Right renal cortex interstitium (tissue), 3 donors: ENCODE results near the gene NCAM2. TPM values are rescaled to one million over a fixed set of nuclear protein-coding genes. Genes with fewer than 3 reads are reported as not detected.

ENCODE experiments used
- DNase-seq, 3 donors: peaks; one replicate each; pipeline ENCODE4 v3.0.0-alpha.2; 2013; ENCODE audit warnings: low read depth in 3 of 3, low spot score in 2 of 3
- polyA plus RNA-seq, 3 donors: library from polyadenylated mRNA; unstranded; fragments of 120-200 nt; gene quantifications; one replicate each; pipeline ENCODE4 v1.2.1, GENCODE V29; 2013; ENCODE audit not compliant: insufficient read length in 3 of 3

The NCAM2 gene
- polyA plus RNA-seq, 3 donors, result 7.6 to 16.4 (median 12.6) TPM

DNA sequence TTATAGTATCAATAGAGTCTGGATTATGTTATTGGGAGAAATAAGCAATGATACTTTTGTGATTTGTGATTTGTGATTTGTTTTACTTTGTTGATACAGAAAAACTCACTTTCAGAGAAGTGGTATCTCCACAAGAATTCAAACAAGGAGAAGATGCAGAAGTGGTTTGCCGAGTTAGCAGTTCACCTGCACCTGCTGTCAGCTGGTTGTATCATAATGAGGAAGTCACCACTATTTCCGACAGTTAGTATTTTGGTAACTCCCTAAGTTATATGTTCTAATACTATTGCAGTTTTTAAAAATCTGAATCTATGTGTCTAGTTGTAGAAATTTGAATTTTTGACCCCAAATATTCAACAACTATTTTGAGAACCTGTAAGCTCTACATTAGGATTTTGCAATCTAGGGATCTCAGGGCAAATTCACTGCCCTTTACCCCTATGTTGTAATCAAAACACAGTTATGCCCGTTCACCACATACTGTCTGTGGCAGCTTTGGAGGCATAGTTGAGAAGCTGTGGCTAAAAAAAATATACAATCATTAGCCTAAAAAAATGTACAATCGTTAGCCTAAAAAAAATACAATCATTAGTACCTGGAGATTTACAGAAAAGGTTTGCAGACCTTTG is 288.1 kb downstream of the NCAM2 start:
- DNase-seq, result no peak

- DNase-seq, result no peak
These were observed 292.5 kb downstream of the NCAM2 start for GRCh38 chr21:21290751-21291150.

DNA sequence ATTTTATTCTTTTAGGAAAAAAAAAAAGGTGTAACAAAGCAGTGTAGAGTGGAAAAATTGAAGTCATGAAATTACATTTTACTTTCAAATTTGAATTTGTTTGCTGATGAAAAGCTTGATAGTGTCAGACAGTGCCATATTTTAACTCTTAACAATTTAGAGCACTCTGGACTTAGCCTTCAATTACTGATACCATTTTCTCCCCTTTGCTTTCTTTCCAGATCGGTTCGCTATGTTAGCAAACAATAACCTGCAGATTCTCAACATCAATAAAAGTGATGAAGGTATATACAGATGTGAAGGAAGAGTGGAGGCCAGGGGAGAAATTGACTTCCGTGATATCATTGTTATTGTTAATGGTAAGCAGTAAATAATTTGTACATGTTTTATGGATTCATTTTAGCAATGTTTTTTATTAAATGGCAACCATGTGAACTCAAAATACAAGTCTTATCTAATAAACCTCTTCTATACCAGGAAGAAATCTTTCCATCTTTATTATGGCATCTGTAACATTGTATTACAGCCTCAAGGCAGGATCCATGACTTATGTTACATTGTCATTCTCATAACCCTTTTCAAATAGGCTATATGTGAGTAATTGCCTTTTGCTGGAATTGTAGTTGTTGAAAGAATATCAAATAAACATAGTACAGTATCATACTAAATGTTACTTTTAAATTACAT is 293.8 kb downstream of the NCAM2 start:
- DNase-seq, result no peak

GRCh38 chr21:21295303-21295702 is 297.1 kb downstream of the NCAM2 start:
- DNase-seq, result no peak

- no peak for DNase-seq
These were observed 299.0 kb downstream of the NCAM2 start for GRCh38 chr21:21297211-21297610.

- DNase-seq, result no peak
These were observed 302.8 kb downstream of the NCAM2 start for GRCh38 chr21:21301013-21301412.

- DNase-seq, result no peak
These were observed 311.3 kb downstream of the NCAM2 start for GRCh38 chr21:21309510-21309909.

DNA sequence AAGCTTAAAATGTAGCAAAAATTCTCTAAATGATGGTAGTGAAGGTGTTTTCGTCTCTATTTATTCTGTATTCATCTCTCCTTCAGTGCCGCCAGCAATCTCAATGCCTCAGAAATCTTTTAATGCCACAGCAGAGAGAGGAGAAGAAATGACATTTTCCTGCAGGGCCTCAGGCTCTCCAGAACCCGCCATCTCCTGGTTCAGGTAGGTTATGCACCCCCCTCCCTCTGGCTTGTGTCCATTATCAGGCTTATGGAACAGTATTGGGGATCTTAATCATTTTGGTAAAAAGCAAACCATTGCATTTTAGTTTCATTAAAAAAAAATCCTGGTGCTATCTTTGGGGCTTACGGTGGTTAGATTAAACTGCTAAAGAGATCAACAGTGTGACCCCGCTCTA is 326.1 kb downstream of the NCAM2 start:
- DNase-seq, result no peak

GRCh38 chr21:21332492-21332891 is 334.3 kb downstream of the NCAM2 start:
- DNase-seq, result no peak

GRCh38 chr21:21341041-21341440 is 342.8 kb downstream of the NCAM2 start:
- DNase-seq, result no peak

DNA sequence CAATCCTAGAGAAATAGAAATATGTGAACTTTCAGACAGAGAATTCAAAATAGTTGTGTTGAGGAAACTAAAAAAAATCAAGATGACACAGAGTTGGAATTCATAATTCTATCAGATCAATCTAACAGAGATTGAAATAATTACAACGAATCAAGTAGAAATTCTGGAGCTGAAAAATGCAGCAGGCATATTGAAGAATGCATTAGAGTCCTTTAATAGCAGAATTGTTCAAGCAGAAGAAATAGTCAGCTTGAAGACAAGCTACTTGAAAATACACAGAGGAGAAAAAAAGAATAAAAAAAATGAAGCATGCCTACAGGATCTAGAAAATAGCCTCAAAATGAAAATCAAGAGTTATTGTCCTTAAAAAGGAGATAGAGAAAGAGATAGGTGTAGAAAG is 347.1 kb downstream of the NCAM2 start:
- DNase-seq, result no peak

GRCh38 chr21:21345872-21346271 is 347.7 kb downstream of the NCAM2 start:
- DNase-seq, result no peak

DNA sequence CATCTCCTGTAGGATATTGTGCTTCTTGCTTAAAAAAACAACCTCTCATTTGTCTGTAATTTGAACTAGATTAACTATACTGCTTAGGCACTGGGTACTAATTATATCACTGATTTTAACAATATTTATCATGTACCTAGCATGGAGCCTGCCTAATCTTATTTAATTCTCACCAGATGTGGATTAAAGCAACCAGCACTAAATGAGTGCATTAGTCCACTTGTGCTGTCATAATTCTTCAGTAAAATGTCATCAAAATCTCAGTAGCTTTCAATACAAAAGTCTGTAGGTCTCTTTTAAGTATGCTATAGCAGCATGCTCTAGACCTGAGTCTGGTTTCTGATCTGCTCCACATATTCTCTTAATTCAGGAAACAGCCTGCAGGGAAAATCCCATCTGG is 368.1 kb downstream of the NCAM2 start:
- DNase-seq, result no peak

DNA sequence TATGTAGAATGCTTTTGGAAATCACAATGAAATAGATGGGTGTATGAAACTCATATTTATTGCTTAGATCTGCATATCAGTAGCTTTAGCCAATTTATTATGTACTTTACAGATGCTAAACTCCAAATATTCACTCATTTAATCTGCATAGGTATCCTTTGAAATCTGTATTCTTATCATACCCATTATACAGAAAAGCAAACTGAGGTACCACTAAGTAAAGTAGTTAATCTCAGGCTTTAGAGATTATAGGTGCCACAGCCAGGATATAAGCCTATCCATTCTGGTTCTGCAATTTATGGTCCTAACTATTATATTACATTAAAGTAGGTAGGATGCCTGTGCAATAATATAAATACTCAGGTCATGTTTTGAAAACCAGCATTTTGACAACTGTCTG is 369.4 kb downstream of the NCAM2 start:
- no peak for DNase-seq

DNA sequence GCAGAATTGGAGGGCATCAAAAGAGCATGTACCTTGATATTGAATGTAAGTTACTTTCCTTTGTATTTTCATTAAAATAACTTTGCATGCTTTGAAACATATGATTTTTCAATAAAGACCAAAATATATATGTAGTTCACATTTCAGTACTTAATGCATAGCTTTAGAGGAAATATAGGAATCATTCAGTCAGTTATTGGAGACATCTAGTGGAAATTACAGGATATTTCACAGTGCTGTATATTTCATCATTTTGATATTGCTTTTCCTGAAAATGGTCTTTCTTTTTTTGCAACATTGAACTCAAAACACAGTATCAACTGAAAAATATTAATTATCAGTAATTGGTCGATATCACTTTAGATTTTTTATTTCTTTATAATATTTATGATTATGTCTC is 375.8 kb downstream of the NCAM2 start:
- no peak for DNase-seq

- no peak for DNase-seq
These were observed 384.9 kb downstream of the NCAM2 start for GRCh38 chr21:21383126-21383525.

DNA sequence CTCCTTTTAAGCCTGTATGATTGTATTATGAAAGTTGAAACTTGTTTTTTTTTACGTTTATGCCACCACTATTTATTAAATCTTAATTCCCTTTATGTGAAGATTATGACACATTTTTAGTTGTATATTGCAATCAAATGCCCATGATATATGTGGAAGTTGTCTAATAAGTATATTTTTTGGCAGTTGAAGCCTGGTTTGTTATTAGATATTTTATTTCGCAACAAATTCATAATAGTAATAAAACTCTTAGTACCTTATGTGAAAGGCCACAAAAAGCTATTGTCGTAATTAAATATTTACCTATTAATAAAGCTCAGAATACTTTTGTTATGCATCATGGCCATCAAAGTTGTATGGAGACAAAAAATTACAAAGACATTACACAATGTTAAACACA is 386.8 kb downstream of the NCAM2 start:
- no peak for DNase-seq

- DNase-seq, result no peak
These were observed 387.2 kb downstream of the NCAM2 start for GRCh38 chr21:21385404-21385803.

DNA sequence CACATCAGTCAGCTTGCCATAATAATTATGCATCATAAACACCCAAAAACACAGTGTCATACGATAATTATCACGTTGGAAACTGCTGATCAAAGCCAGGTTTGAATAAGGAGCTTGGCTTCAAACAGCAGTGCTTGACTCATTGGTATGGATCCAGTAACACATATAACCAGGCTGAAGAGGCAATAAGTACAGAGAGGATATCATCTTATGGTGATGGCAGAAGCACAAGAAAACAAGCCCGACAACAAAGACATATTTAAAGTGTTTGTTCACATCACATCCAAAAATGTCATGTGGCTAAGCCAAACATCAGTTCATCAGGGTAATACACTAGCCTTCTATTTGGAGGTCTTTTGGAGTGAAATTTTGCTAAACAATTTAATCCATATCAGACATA is 389.7 kb downstream of the NCAM2 start:
- DNase-seq, result no peak

DNA sequence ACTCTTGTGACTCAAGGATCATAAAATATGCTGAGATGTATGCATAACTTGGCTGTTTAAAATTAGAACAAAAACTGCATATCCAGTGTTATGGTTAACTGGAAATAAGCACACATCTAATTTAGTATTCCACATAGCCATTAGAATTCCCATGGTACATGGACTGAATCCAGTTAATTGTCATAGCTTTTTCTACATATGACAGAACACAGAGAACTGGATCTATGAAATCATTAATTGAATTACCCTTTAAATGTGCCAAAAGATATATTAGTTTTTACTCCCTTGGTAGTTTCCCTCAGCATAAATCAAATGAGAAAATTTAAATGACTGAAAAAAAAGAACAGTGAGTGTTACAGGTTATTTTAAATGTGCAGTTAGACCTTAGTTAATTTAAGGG is 395.9 kb downstream of the NCAM2 start:
- no peak for DNase-seq

- no peak for DNase-seq
These were observed 398.2 kb downstream of the NCAM2 start for GRCh38 chr21:21396424-21396823.

GRCh38 chr21:21397464-21397863 is 399.3 kb downstream of the NCAM2 start:
- no peak for DNase-seq

- no peak for DNase-seq
These were observed 403.2 kb downstream of the NCAM2 start for GRCh38 chr21:21401444-21401843.
